HFF-Myc (cell line): Measurements from ENCODE around the gene WDR33.

Source experiments
- DNase-seq: peaks from one replicate; pipeline ENCODE4 v3.0.0-alpha.2; 2011; ENCODE audit warnings: low read depth; ENCODE audit errors: extremely low read depth
- H3K4me3 ChIP-seq: replicated peaks from 2 replicates; pipeline ENCODE4 v1.5.1; 2011; ENCODE audit warnings: low read depth, mild to moderate bottlenecking, control low read depth, low read length
- TF ChIP-seq, protein P1 (sequence below): IDR thresholded peaks from 2 replicates; pipeline ENCODE4 v1.5.1; 2012; ENCODE audit warnings: mild to moderate bottlenecking, low read depth, low read length, control low read depth; ENCODE audit errors: missing control alignments

Gene WDR33

DNA sequence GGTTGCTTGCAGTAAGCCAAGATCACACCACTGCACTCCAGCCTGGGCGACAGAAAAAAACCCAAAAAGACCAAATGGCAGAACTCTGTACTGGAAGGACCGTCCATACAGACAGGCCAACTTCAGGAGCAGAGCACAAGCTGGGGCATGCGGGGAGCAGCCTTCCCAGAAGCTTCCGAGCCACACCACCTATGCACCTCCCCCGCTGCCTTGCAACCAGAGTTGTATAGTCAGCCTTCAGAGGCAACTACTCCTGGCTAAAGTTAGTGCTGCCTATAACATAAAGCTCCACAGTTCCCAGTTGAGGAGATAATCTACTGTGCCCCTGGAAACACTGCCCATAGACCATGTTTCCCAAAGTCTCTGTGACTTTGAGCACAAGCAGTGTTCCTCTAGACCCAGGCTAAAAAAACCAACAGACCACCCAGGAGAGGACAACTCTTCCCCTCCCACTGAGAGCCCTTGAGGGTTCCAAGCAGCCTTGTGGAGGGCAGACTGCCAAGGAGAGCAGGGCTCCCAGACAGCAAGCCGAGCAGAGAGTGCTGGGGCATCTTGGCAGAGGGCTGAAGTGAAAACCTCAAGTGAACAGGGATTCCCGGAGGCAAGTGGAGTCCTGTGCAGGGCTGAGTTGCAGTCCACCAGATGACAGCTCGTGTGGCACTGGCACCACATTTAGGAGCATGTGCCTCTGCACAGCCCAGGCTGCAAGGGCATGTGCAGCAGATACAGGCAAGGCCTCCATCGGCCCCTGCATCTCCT, 102.9 kb downstream of the WDR33 start:
- TF ChIP-seq, protein P1, sequence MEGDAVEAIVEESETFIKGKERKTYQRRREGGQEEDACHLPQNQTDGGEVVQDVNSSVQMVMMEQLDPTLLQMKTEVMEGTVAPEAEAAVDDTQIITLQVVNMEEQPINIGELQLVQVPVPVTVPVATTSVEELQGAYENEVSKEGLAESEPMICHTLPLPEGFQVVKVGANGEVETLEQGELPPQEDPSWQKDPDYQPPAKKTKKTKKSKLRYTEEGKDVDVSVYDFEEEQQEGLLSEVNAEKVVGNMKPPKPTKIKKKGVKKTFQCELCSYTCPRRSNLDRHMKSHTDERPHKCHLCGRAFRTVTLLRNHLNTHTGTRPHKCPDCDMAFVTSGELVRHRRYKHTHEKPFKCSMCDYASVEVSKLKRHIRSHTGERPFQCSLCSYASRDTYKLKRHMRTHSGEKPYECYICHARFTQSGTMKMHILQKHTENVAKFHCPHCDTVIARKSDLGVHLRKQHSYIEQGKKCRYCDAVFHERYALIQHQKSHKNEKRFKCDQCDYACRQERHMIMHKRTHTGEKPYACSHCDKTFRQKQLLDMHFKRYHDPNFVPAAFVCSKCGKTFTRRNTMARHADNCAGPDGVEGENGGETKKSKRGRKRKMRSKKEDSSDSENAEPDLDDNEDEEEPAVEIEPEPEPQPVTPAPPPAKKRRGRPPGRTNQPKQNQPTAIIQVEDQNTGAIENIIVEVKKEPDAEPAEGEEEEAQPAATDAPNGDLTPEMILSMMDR: no peak
- H3K4me3 ChIP-seq: no peak overlapping the region
- no peak for DNase-seq

DNA sequence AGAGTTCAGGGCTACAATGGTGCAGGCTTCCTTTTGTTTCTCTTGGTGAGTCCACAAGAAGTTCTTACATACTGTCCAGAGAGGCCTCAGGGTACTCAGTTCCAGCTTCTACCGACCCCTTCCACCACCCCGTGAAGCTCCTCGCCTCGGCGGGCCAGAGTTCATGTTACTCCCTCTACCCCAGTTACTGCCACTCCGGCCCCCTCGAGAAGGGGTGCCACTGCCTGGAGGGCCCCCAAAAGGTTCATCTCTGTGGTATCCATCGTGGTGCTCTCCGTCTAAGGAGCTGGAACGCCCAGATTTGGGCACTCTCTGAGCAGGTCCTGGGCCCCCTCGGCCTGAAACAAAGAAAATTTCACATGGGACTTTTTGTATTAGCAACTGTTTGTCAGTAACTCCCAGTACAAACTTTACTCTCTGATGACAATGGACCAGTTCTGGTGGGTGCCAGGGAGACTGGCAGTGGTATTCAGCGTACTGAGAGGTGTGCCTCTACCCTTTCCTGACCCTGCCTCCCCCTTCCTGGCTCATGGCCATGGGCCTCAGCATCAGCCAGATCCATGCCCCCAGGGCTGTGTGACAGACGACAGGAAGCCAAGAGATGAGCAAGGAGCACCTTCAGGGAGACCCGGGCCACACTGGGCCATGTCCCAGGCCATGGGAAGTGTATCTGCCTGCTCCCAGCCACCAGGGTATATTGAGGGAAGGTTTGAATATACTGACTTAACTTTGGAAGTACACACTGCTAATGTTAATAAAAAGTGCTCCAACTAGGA, 104.6 kb downstream of the WDR33 start:
- TF ChIP-seq, protein P1: no peak
- DNase-seq: no peak
- H3K4me3 ChIP-seq: no peak overlapping the region

DNA sequence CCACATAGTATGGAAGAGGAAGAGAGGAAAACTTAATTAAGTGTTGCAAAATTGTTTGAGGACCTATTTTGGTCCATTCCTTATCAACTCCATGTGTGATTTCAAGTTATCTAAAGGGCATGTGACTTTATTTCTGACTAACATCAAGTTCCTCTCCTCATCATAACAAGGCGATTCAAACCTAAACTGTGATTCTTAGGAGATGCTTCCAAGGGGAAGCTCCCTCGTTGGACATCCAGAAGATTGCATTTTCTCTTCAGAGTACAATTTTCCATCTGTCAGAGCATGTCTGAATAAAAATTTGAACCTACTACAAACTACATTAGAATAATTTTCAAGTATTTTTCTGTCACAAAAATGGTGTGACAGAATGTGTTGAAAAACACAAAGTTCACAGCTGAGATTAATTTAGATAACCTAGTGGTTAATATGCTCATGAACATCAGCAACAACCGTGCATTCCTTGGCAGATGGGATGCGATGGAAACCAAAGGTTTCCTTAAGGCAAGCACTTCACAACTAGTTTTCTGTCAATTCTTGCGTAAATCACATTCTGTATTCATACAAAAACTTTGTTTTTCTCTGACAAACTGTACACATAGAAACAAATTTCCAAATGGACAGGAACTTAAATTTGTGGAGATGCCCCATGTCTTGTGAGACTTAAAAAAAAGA, 105.4 kb downstream of the WDR33 start:
- no peak for DNase-seq
- no peak overlapping the region for H3K4me3 ChIP-seq
- TF ChIP-seq, protein P1: no peak

DNA sequence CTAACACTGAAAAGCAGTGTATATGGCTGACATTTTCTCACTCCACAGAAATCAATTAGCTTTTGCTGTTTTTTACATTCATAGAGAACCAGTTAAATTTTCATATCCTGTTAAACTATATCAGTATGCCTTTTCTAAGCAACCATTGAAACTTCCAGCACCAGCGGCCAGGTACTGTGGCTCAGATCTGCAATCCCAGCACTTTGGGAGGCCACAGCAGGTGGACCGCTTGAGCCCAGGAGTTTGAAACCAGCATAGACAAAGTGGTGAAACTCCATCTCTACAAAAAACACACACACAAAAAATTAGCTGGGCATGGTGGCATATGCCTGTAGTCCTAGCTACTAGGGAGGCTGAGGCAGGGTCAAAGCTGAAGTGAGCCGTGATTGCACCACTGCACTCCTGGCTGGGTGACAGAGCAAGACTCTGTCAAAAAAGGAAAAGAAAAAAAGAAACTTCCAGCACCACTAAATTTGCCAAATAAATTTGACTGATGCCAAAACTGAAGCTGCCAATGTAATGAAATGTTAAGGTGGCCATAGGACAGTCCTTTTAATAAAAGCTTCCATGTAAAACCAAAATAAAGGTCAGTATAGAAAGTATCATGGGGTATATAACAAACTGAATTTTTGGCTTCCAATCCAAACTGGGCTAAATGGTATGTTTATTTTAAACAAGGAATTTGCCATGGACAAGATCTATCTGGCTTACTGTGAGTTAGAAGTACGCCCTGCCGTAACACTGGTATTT, 106.2 kb downstream of the WDR33 start:
- TF ChIP-seq, protein P1: no peak
- no peak overlapping the region for H3K4me3 ChIP-seq
- DNase-seq: no peak

DNA sequence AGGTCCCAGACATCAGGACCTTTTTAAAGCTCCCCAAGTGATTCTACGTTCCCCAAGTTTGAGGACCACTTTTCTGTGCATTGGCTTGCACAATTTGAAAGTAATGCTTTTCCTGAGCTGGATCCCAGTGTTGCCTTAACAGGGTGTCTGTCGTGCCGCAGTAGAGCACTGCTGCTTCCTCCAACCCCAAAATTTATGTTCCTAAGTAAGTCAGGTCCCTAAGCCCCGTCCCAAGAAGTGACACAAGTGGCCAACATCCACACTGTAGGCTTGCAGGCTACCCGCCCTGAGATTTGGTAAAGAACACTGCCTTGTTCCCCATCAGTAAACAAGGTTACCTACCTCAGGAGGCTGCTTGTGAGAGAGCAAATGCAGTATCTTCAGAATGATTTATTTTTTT, 107.7 kb downstream of the WDR33 start:
- no peak for DNase-seq
- TF ChIP-seq, protein P1: no peak
- H3K4me3 ChIP-seq: no peak overlapping the region

DNA sequence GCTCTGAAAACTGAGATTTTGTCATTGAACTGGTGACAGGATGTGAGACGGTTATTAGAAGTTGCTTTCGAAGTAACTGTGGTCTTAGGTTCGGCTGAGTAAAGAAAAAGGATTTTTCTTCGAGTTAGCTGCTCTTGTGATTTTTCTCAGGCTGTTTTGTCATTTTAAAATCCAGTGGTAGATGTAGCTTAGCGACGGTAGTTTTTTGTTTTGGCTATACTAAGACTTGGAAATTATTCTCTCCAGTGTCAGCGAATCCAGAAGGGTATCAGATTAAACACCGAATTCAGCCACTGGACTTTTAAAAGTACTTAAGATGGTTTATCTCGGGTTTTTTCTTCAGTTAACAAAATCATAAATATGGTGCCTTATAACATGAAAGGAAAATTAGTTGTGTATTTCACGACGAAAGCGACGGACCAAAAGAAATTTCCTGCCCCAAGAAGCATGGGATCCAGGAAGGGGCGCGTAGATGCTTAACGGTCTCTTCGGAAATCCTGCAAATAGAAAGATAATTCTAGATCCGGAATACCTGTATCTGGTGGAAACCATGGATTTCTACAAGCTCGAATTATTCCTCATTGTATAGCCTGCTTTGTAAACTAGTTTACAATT, 108.5 kb downstream of the WDR33 start:
- no peak for DNase-seq
- TF ChIP-seq, protein P1: no peak
- peak overlapping the region; percentile 55 for H3K4me3 ChIP-seq
